Heart left ventricle (tissue), 16 donors: ENCODE measurements around the gene SHC3. TPM values are rescaled to one million over a fixed set of nuclear protein-coding genes. Genes with fewer than 3 reads are reported as not detected.

Experiments
- ATAC-seq, 4 donors: fragments of 200-7000 bp; cut with Tn5 transposase; one replicate each; pipeline ENCODE4 v1.9.1; 2020 to 2022; ENCODE audit warnings: moderate library complexity in 4 of 4, mild to moderate bottlenecking in 3 of 4, moderate number of reproducible peaks in 1 of 4
- DNase-seq, 5 donors: peaks; one replicate each; pipeline ENCODE4 v3.0.0-alpha.2; 2020
- H3K27ac ChIP-seq, 12 donors: fragments of 200-600 bp; sonication (generic) in 4 of 12; one replicate each; pipeline versions ENCODE4 v1.5.0 to v1.8.0; 2016 to 2022; ENCODE audit warnings: mild to moderate bottlenecking in 2 of 12
- H3K27me3 ChIP-seq, 9 donors: fragments of 200-600 bp; sonication (generic) in 2 of 9; one replicate each; pipeline versions ENCODE4 v1.5.1 to v1.8.0; 2016 to 2022; ENCODE audit warnings: mild to moderate bottlenecking in 3 of 9
- H3K36me3 ChIP-seq, 9 donors: fragments of 200-600 bp; sonication (generic) in 2 of 9; one replicate each; pipeline versions ENCODE4 v1.5.0 to v1.8.0; 2018 to 2022; ENCODE audit warnings: mild to moderate bottlenecking in 2 of 9
- H3K4me1 ChIP-seq, 12 donors: fragments of 200-600 bp; sonication (generic) in 4 of 12; one replicate each; pipeline versions ENCODE4 v1.5.0 to v1.8.0; 2016 to 2022; ENCODE audit warnings: mild to moderate bottlenecking in 3 of 12
- H3K4me3 ChIP-seq, 12 donors: fragments of 200-600 bp; sonication (generic) in 4 of 12; one replicate each; pipeline versions ENCODE4 v1.5.0 to v1.8.0; 2017 to 2022; ENCODE audit warnings: mild to moderate bottlenecking in 9 of 12, moderate library complexity in 4 of 12
- H3K9me3 ChIP-seq, 12 donors: fragments of 200-600 bp; sonication (generic) in 4 of 12; one replicate each; pipeline versions ENCODE4 v1.5.0 to v1.8.0; 2016 to 2022; ENCODE audit warnings: mild to moderate bottlenecking in 1 of 12
- CTCF ChIP-seq, 12 donors: fragments of 200-600 bp; sonication (generic) in 4 of 12; IDR thresholded peaks; one replicate each; pipeline versions ENCODE4 v1.5.0 to v1.8.0; 2018 to 2022; ENCODE audit warnings: antibody characterized with exemption in 12 of 12, mild to moderate bottlenecking in 5 of 12
- POLR2A ChIP-seq, 2 donors: fragments of 450-650 bp; IDR thresholded peaks; one replicate each; pipeline ENCODE4 v1.6.1; 2017; ENCODE audit warnings: antibody characterized with exemption in 2 of 2, mild to moderate bottlenecking in 2 of 2, moderate library complexity in 2 of 2
- WGBS, 4 donors: extraction: QIAGEN DNeasy Blood & Tissue Kit in 2 of 4; methylation state at CpG; one replicate each; pipeline versions ENCODE4 v1.1.5 to v1.1.7; 2013 to 2018; 5-methylcytosine and 5-hydroxymethylcytosine counted together
- intact Hi-C, 10 donors: fragments of 100-400 bp; cut with DNase I; formaldehyde crosslinking; loops; one replicate each; pipeline versions ENCODE4 v1.11.1 to v1.14.2; 2022
- polyA plus RNA-seq, 2 donors: library from polyadenylated mRNA; stranded (reverse); fragments of 200-250 nt; gene quantifications; one replicate each; pipeline ENCODE4 v1.2.3, GENCODE V29; 2013
- total RNA-seq, 9 donors: library from RNA; depleted of rRNA in 2 of 9; stranded (reverse); fragments of >200 nt in 2 of 9; fragmentation: NEBNext Ultra II Directional in 3 of 9; extraction: Animal tissue kit (Norgen Biotek cat#: 25700) in 3 of 9; gene quantifications; one replicate each; pipeline versions ENCODE4 v1.1.0 to v1.2.4, GENCODE V29; 2016 to 2023
- donor health status: ischemic (EF 13 %, LVEDD 7.1; RV severe dilation, severe dysfunction).
- donor health status: healthy with polysubstance abuse.
- donor health status: DM: no; HTN: yes; CAD: no.
- donor health status: DM: no; HTN: no; CAD: no.
- donor health status: ischemic (EF 25% LVEDD 6.9; RV normal size, moderate dysfunction).
- donor health status: ischemic (EF 25% LVEDD 5.7; RV mildly dilated, moderate dysfunction).
- donor health status: healthy.
- donor health status: DM: yes; HTN: yes; CAD: no.
- donor health status: ischemic (EF 35%, LVEDD 5.7; RV mildly dilated, moderate dysfunction).
- donor health status: nonischemic (EF 11% LVEDD 7.7; RV severe dilation, severe dysfunction).
- donor health status: DM: yes; HTN: yes; CAD: no.
- donor health status: PGD.
- donor health status: ischemic (EF 29% LVEDD 5.4; RV normal size, mild dysfunction).
- donor health status: nonischemic (EF 23%, LVEDD 6.1; RV moderate dilation, normal function).

The SHC3 gene
- total and polyA plus RNA-seq, 11 donors = 0.20 to 4.3 (median 0.52) TPM

GRCh38 chr9:89160806-89161205 is 17.8 kb downstream of the SHC3 start:
- WGBS, 4 donors = 61 to 70% (median 68%) methylated on average over 5 of the region's 5 CpGs
- Histone ChIP-seq H3K4me1 (no peaks in the 10 kb centered on the region), H3K4me3 (no peak overlapping the region), H3K27me3 (peaks cover 0 to 8% (median 0%) of the 10 kb centered on the region in 9 donors), H3K27ac (no peak overlapping the region), H3K36me3 (no peaks in the 10 kb centered on the region), H3K9me3 (peaks cover 0 to 5% (median 0%) of the 10 kb centered on the region in 12 donors)
- ATAC-seq (no peak), DNase-seq (no peak)
- no peak for TF ChIP-seq POLR2A (IDR thresholded peaks at IDR 0.05)
- TF ChIP-seq CTCF (IDR thresholded peaks at IDR 0.05) = no peak
- intact Hi-C loops = no loop called here

- peaks cover 0 to 11% (median 0%) of the 10 kb centered on the region in 9 donors for H3K27me3 ChIP-seq
- H3K4me3 ChIP-seq = no peak overlapping the region
- H3K4me1 ChIP-seq = no peaks in the 10 kb centered on the region
- DNase-seq (no peak), ATAC-seq (no peak)
- no peak overlapping the region for H3K27ac ChIP-seq
- intact Hi-C loops = no loop called here
- no peaks in the 10 kb centered on the region for H3K36me3 ChIP-seq
- H3K9me3 ChIP-seq = no peaks in the 10 kb centered on the region
- TF ChIP-seq CTCF (IDR thresholded peaks at IDR 0.05) (no peak), POLR2A (IDR thresholded peaks at IDR 0.05) (no peak)
- WGBS, 4 donors = 72 to 76% (median 74%) methylated on average over 14 of the region's 14 CpGs
Measured at GRCh38 chr9:89154651-89155336, 23.8 kb downstream of the SHC3 start.

GRCh38 chr9:89154218-89154617 is 24.4 kb downstream of the SHC3 start:
- ATAC-seq = no peak
- TF ChIP-seq CTCF (IDR thresholded peaks at IDR 0.05) (no peak), POLR2A (IDR thresholded peaks at IDR 0.05) (no peak)

GRCh38 chr9:89153232-89154017 is 25.2 kb downstream of the SHC3 start:
- intact Hi-C loops = no loop called here
- H3K27me3 ChIP-seq = peaks cover 0 to 7% (median 0%) of the 10 kb centered on the region in 9 donors
- no peak for ATAC-seq

More at GRCh38 chr9:89154218-89154617, 24.4 kb downstream of the SHC3 start:
- Histone ChIP-seq H3K27me3 (peaks cover 0 to 11% (median 0%) of the 10 kb centered on the region in 9 donors), H3K9me3 (no peaks in the 10 kb centered on the region), H3K36me3 (no peaks in the 10 kb centered on the region), H3K27ac (no peak overlapping the region), H3K4me3 (no peak overlapping the region), H3K4me1 (no peaks in the 10 kb centered on the region)
- intact Hi-C loops = no loop called here
- DNase-seq = no peak
- WGBS, 4 donors = 77 to 80% (median 78%) methylated on average over 4 of the region's 4 CpGs

More at GRCh38 chr9:89153232-89154017, 25.2 kb downstream of the SHC3 start:
- Histone ChIP-seq H3K36me3 (no peaks in the 10 kb centered on the region), H3K4me1 (no peaks in the 10 kb centered on the region), H3K27ac (no peak overlapping the region), H3K4me3 (no peak overlapping the region), H3K9me3 (no peaks in the 10 kb centered on the region)
- no peak for DNase-seq
- 67 to 76% (median 73%) methylated on average over 13 to 14 of the region's 14 CpGs for WGBS, 4 donors
- TF ChIP-seq CTCF (IDR thresholded peaks at IDR 0.05) (no peak), POLR2A (IDR thresholded peaks at IDR 0.05) (no peak)
